A673 (cell line): ENCODE data around the gene CMTM5. TPM values are rescaled to one million over a fixed set of nuclear protein-coding genes. Genes with fewer than 3 reads are reported as not detected.

Source experiments
- BruUV-seq: library from RNA; stranded (reverse); fragments of 400-500 nt; replicated peaks from 2 replicates; lab custom pipeline; 2021; lab: Mats Ljungman, UMichigan
- CTCF ChIA-PET: fragments of 300-600 bp; sonication (Branson Sonifier 250); formaldehyde crosslinking; loops from one replicate; lab custom pipeline; 2022; ENCODE audit warnings: antibody characterized with exemption; lab: Charles Lee
- POLR2A ChIA-PET: fragments of 300-600 bp; sonication (Branson Sonifier 250); formaldehyde crosslinking; loops from one replicate; lab custom pipeline; 2022; ENCODE audit warnings: antibody characterized with exemption; ENCODE audit not compliant: low non-redundant PET; lab: Charles Lee
- DNase-seq: peaks from one replicate; pipeline ENCODE4 v3.0.0-alpha.2; 2015; ENCODE audit warnings: low spot score
- H3K27ac ChIP-seq: fragments of 200-600 bp; sonication (generic); 2 replicates; pipeline ENCODE4 v1.5.1; 2016; ENCODE audit warnings: mixed run types, low read depth, mild to moderate bottlenecking, mixed read lengths, antibody characterized with exemption, low read length; ENCODE audit not compliant: poor library complexity, severe bottlenecking
- H3K27me3 ChIP-seq: fragments of 200-600 bp; sonication (generic); replicated peaks from 2 replicates; pipeline ENCODE4 v1.6.1; 2017; ENCODE audit warnings: mixed run types, low read depth, mild to moderate bottlenecking, mixed read lengths, antibody characterized with exemption, low read length; ENCODE audit not compliant: insufficient read depth, poor library complexity
- H3K36me3 ChIP-seq: fragments of 200-600 bp; sonication (generic); 2 replicates; pipeline ENCODE4 v1.6.1; 2016; ENCODE audit warnings: mixed run types, mild to moderate bottlenecking, mixed read lengths, antibody characterized with exemption, low read length; ENCODE audit not compliant: insufficient read depth, poor library complexity, severe bottlenecking
- H3K4me1 ChIP-seq: fragments of 200-600 bp; sonication (generic); 2 replicates; pipeline ENCODE4 v1.6.1; 2017; ENCODE audit warnings: mixed run types, mild to moderate bottlenecking, mixed read lengths, antibody characterized with exemption, low read length; ENCODE audit not compliant: insufficient read depth, poor library complexity, severe bottlenecking
- H3K4me3 ChIP-seq: fragments of 200-600 bp; sonication (generic); 2 replicates; pipeline ENCODE4 v1.5.1; 2016; ENCODE audit warnings: low read depth, mixed run types, mild to moderate bottlenecking, mixed read lengths, low read length; ENCODE audit not compliant: poor library complexity, severe bottlenecking
- H3K9me3 ChIP-seq: fragments of 200-600 bp; sonication (generic); 2 replicates; pipeline ENCODE4 v1.6.1; 2016; ENCODE audit warnings: mixed run types, low read depth, mild to moderate bottlenecking, mixed read lengths, antibody characterized with exemption, low read length; ENCODE audit not compliant: poor library complexity, severe bottlenecking
- EZH2 ChIP-seq: fragments of 200-600 bp; sonication (generic); IDR thresholded peaks from 2 replicates; pipeline ENCODE4 v1.6.1; 2017; ENCODE audit warnings: borderline replicate concordance, low read depth, mild to moderate bottlenecking, mixed read lengths, antibody characterized with exemption, low read length; ENCODE audit not compliant: poor library complexity, severe bottlenecking
- intact Hi-C: fragments of 100-400 bp; cut with micrococcal nuclease; formaldehyde crosslinking; loops from one replicate; pipeline ENCODE4 v1.10.0; 2022; ENCODE audit not compliant: unreplicated experiment
- total RNA-seq: library from RNA; stranded (reverse); gene quantifications from 2 replicates; pipeline ENCODE4 v1.2.3, GENCODE V29; 2021
- TF ChIP-seq, protein P1 (sequence below): fragments of 300-800, 200-600 bp; sonication (generic); conservative IDR thresholded peaks from 2 replicates; pipeline ENCODE4 v1.5.1; 2017; ENCODE audit warnings: low read depth, mild to moderate bottlenecking, antibody characterized with exemption, low read length, moderate library complexity, mixed read lengths

The CMTM5 gene
- total RNA-seq, 1 experiment from 2014 or later, result not detected

DNA sequence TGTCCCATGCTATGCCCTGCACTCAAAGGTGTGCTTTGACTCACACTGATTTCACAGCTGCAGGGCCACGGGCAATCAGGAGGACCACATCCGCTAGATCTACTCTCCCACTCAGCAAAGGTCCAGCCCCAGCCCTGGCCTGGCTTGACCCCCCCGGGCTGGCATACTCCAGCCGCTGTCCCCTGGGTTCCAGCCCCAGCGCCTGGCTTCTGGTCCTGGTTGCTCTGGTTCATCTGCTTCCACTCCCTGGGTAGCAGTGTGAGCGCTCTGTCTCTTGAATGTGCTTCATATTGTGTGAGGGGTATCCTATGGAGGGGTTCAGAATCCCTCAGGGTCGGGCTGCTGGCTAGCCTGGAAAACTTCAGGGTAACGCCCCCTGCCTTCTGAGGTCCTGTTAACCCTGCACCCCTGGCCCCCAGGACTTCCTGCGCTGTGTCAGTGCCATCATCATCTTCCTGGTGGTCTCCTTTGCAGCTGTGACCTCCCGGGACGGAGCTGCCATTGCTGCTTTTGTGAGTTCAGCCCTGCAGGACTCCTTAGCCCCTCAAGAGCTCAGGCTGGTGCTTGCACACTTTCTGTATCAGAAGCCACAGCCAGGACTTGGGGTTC, 1.9 kb downstream of the CMTM5 start:
- CTCF ChIA-PET, result no interaction called here
- DNase-seq, result no peak
- intact Hi-C loops, result no loop called here
- no peak overlapping the region for H3K4me3 ChIP-seq
- H3K27me3 ChIP-seq, result no peaks in the 10 kb centered on the region
- no peak overlapping the region for H3K27ac ChIP-seq
- H3K4me1 ChIP-seq, result peaks cover 8% of the 10 kb centered on the region
- H3K9me3 ChIP-seq, result no peaks in the 10 kb centered on the region
- TF ChIP-seq EZH2, result no peak
- TF ChIP-seq, protein P1, sequence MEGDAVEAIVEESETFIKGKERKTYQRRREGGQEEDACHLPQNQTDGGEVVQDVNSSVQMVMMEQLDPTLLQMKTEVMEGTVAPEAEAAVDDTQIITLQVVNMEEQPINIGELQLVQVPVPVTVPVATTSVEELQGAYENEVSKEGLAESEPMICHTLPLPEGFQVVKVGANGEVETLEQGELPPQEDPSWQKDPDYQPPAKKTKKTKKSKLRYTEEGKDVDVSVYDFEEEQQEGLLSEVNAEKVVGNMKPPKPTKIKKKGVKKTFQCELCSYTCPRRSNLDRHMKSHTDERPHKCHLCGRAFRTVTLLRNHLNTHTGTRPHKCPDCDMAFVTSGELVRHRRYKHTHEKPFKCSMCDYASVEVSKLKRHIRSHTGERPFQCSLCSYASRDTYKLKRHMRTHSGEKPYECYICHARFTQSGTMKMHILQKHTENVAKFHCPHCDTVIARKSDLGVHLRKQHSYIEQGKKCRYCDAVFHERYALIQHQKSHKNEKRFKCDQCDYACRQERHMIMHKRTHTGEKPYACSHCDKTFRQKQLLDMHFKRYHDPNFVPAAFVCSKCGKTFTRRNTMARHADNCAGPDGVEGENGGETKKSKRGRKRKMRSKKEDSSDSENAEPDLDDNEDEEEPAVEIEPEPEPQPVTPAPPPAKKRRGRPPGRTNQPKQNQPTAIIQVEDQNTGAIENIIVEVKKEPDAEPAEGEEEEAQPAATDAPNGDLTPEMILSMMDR, result no peak
- no peaks in the 10 kb centered on the region for H3K36me3 ChIP-seq
- POLR2A ChIA-PET, result no interaction called here
- BruUV-seq, result no TSS peak

DNA sequence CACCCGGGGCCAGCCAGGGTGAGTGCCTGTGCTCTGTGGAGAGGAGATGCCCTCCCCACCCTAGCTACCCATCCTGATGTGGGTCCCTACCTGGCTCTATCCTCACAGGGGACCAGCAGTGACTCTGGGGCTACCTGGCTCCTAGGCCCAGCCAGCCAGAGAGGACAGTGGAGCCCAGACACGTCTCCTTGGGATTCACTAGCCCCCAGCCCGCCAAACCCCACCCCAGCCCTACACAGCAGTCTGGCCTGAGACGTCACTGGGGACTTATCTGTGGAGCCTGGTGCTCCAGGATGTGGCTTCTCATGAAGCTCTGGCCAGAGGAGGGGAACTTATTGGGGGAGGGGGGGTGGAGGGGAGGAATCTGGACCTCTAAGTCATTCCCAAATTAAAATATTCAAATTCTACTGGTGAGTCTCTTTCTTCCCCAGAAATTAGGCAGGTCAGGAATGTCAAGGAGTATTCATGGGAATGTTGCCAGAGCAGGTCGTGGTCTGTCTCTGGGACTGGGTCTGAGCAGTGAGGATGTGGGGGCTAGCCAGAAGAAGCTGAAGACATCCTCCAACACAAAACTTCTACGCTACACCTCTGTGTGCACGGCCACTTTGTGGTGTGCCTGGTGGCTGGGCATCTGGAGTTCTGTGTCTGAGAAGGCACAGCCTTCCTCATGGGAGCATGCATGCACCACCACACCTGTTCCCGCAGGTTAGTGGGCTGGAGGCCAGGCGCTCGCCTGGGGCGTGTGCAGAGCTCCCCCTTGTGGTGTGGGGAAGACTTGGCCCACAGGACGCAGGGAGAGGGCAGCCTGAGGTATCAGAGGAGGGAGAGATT, 2.7 kb downstream of the CMTM5 start:
- peak; percentile 50 for DNase-seq
- Histone ChIP-seq H3K36me3 (no peaks in the 10 kb centered on the region), H3K4me3 (no peak overlapping the region), H3K27ac (no peak overlapping the region), H3K9me3 (no peaks in the 10 kb centered on the region), H3K27me3 (no peaks in the 10 kb centered on the region), H3K4me1 (peaks cover 8% of the 10 kb centered on the region)
- BruUV-seq, result no TSS peak
- intact Hi-C loops, result loop anchor here (1.0 to 5.0 kb wide), 2 partner anchors 51 to 112 kb away; no protein-coding TSS in a partner anchor
- CTCF ChIA-PET, result interaction anchor here (0.5 to 1.5 kb wide), 4 partner anchors 9 to 163 kb away, joined by 3 to 4 read pairs (median 4); partner anchors contain the start of gene PABPN1
- TF ChIP-seq, protein P1, result peak; percentile 97
- no peak for TF ChIP-seq EZH2
- POLR2A ChIA-PET, result no interaction called here

DNA sequence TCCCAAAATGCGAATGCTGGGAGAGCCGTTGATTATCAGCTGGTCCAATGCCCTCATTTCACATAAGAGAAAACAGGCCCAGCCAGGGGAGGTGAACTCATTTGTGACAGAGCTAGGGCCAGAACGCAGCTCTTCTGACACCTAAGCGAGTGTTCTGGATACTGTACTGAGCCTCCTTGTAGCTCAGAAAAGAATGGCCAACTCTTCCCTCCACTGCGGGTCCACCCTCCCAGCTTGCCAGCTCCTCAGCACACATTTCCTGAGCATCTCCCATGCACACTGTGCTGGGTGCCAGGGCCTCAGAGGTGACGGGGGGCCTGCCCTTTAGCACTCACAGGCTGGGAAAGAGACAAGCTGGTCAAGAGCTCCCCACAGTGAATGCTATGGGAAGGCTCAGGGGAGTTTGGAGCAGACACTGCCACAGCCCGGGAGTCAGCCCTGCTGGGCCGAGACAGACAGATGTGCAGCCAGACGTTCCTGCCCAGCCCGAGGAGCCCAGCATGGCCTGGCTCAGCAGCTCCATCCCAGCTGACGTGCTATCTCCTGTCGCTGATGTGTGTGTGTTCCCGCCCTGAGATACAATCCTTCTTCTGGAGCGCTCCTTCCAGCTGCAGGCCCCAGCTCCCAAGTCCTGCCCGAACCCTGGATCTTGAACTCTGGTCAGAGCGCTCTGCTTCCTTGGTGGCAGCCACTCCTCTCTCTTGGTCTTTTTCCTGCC, 3.5 kb downstream of the CMTM5 start:
- TF ChIP-seq, protein P1, result no peak
- TF ChIP-seq EZH2, result no peak
- no peak overlapping the region for H3K27ac ChIP-seq
- ChIA-PET CTCF (interaction anchor here (0.5 to 1.5 kb wide), 5 partner anchors 8 to 162 kb away, joined by 3 to 6 read pairs (median 4); partner anchors contain the start of gene PABPN1), POLR2A (no interaction called here)
- no peak for DNase-seq
- H3K4me3 ChIP-seq, result no peak overlapping the region
- intact Hi-C loops, result loop anchor here (1.0 to 5.0 kb wide), 2 partner anchors 52 to 113 kb away; no protein-coding TSS in a partner anchor
- H3K4me1 ChIP-seq, result peaks cover 8% of the 10 kb centered on the region
- no TSS peak for BruUV-seq
- H3K9me3 ChIP-seq, result no peaks in the 10 kb centered on the region
- no peaks in the 10 kb centered on the region for H3K27me3 ChIP-seq
- no peaks in the 10 kb centered on the region for H3K36me3 ChIP-seq
